ENCODE data around the gene PPP2R1B. TPM values are rescaled to one million over a fixed set of nuclear protein-coding genes. Genes with fewer than 3 reads are reported as not detected.

PPP2R1B gene
- polyA plus RNA-seq, 1 donor (not counting 4 experiments of a cell fraction or from before 2014, with no cell fraction given): 33.6 TPM

DNA sequence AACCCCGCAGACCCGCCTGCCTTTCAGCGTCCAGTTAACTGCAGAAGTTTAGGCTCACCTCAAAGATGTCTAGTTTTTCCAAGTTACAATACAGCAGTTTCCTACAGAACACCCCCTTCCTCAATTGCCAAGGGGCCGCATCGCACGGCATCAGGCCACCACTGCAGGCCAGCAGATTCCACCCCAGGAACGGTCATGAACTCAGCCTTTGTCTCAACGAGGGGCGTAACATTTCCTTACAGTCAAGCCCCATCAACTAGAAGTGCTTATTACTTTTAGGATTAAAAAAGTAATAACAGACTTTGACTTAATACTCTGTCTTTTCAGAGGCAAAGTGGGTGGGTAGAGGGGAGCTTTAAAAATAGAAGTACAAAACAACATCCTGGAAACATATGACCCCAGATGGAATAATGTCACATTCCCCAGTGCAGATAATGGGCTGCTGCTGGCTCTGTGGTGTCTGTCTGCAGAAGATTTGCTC, 36.3 kb downstream of the PPP2R1B start:
- Histone ChIP-seq H3K9me1 (ENCODE audit: control insufficient read depth, extremely low read depth, insufficient read depth, low read length) (no peaks in the 10 kb centered on the region), H3K4me1 (ENCODE audit: control insufficient read depth, extremely low read depth, insufficient read depth, low read length) (peaks cover 21% of the 10 kb centered on the region), H3K4me3 (ENCODE audit: control insufficient read depth in 2 of 3, extremely low read depth in 1 of 3, insufficient read depth in 2 of 3, low read depth in 1 of 3, low read length in 3 of 3) (no peak overlapping the region), H2AFZ (ENCODE audit: control insufficient read depth, low read length) (no peak overlapping the region), H3K4me2 (ENCODE audit: control insufficient read depth, extremely low read depth, insufficient read depth, low read depth, low read length) (no peak overlapping the region), H3K9ac (ENCODE audit: control insufficient read depth, extremely low read depth, insufficient read depth, low read length) (no peak overlapping the region), H3K27me3 (ENCODE audit: control insufficient read depth, extremely low read depth, insufficient read depth, low read length) (no peaks in the 10 kb centered on the region), H4K20me1 (ENCODE audit: control insufficient read depth, extremely low read depth, insufficient read depth, low read length) (no peaks in the 10 kb centered on the region), H3K9me3 (ENCODE audit: control insufficient read depth, low read depth, low read length) (no peaks in the 10 kb centered on the region), H3K79me2 (ENCODE audit: control insufficient read depth, insufficient read depth, low read length) (no peaks in the 10 kb centered on the region), H3K36me3 (ENCODE audit: control insufficient read depth in 2 of 2, extremely low read depth in 1 of 2, insufficient read depth in 2 of 2, low read length in 2 of 2) (peaks cover 0 to 6% of the 10 kb centered on the region in 2 experiments), H3K27ac (ENCODE audit: control insufficient read depth, insufficient read depth, low read length) (no peak overlapping the region)
- dilution Hi-C loops (cut with MboI; ENCODE audit: extremely low pct_ligation_motif_present, low sequenced_read_pairs): no loop called here
- no peak for FAIRE-seq
- no peak for DNase-seq (ENCODE audit: low read depth, low spot score)
- TF ChIP-seq, protein P1, sequence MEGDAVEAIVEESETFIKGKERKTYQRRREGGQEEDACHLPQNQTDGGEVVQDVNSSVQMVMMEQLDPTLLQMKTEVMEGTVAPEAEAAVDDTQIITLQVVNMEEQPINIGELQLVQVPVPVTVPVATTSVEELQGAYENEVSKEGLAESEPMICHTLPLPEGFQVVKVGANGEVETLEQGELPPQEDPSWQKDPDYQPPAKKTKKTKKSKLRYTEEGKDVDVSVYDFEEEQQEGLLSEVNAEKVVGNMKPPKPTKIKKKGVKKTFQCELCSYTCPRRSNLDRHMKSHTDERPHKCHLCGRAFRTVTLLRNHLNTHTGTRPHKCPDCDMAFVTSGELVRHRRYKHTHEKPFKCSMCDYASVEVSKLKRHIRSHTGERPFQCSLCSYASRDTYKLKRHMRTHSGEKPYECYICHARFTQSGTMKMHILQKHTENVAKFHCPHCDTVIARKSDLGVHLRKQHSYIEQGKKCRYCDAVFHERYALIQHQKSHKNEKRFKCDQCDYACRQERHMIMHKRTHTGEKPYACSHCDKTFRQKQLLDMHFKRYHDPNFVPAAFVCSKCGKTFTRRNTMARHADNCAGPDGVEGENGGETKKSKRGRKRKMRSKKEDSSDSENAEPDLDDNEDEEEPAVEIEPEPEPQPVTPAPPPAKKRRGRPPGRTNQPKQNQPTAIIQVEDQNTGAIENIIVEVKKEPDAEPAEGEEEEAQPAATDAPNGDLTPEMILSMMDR (optimal IDR thresholded peaks at IDR 0.05 in 1 of 3, IDR thresholded peaks at IDR 0.05 in 1 of 3, conservative IDR thresholded peaks at IDR 0.05 in 1 of 3; ENCODE audit: extremely low read depth in 1 of 3, insufficient read depth in 2 of 3, low read length in 3 of 3): no peak
- no peak for TF ChIP-seq EZH2 (IDR thresholded peaks at IDR 0.05; ENCODE audit: low read length)

DNA sequence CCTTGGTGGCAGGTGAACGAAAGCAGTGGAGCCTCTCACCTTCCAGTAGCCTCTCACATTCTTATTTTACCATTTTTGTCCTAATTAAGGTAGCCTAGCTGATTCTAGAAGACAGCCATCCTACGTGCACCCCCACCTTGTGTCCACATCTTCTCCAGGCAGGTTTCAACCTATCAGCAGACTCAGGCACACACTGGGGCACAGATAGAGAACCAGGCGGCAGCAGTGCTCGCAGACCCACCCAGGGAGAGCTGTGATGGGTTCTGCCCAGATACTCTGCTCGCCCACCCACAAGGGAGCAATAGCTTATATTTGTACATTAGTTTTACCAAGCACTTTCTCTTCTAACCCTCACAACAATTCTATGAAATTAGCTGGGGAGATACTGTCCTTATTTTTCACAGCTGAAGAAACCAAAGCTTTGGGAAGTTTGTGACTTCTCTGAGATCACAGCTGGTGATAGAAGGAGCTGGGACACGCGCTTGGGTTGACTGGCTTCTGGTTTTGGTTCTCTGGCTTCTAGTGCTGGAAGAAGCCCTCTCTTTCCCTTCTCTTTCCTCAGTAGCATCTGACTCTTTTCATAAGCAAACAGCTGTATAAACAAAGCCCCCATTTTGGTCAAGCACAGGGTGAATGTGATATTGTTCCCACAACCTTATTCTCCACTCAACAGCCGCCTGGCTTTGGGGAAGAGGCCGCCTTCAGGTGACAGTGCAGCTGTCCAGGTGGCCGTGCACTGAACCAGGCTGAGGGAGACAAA, 36.9 kb downstream of the PPP2R1B start:
- Histone ChIP-seq H3K9me3 (ENCODE audit: control insufficient read depth, low read depth, low read length) (no peaks in the 10 kb centered on the region), H3K27me3 (ENCODE audit: control insufficient read depth, extremely low read depth, insufficient read depth, low read length) (no peaks in the 10 kb centered on the region), H3K9me1 (ENCODE audit: control insufficient read depth, extremely low read depth, insufficient read depth, low read length) (no peaks in the 10 kb centered on the region), H3K9ac (ENCODE audit: control insufficient read depth, extremely low read depth, insufficient read depth, low read length) (no peak overlapping the region), H3K79me2 (ENCODE audit: control insufficient read depth, insufficient read depth, low read length) (no peaks in the 10 kb centered on the region), H3K36me3 (ENCODE audit: control insufficient read depth in 2 of 2, extremely low read depth in 1 of 2, insufficient read depth in 2 of 2, low read length in 2 of 2) (peaks cover 2 to 12% of the 10 kb centered on the region in 2 experiments), H3K27ac (ENCODE audit: control insufficient read depth, insufficient read depth, low read length) (no peak overlapping the region), H3K4me3 (ENCODE audit: control insufficient read depth in 2 of 3, extremely low read depth in 1 of 3, insufficient read depth in 2 of 3, low read depth in 1 of 3, low read length in 3 of 3) (no peak overlapping the region), H3K4me1 (ENCODE audit: control insufficient read depth, extremely low read depth, insufficient read depth, low read length) (peaks cover 18% of the 10 kb centered on the region), H3K4me2 (ENCODE audit: control insufficient read depth, extremely low read depth, insufficient read depth, low read depth, low read length) (no peak overlapping the region), H4K20me1 (ENCODE audit: control insufficient read depth, extremely low read depth, insufficient read depth, low read length) (no peaks in the 10 kb centered on the region), H2AFZ (ENCODE audit: control insufficient read depth, low read length) (no peak overlapping the region)
- FAIRE-seq (no peak), DNase-seq (ENCODE audit: low read depth, low spot score) (no peak)
- dilution Hi-C loops (cut with MboI; ENCODE audit: extremely low pct_ligation_motif_present, low sequenced_read_pairs): no loop called here
- TF ChIP-seq EZH2 (IDR thresholded peaks at IDR 0.05; ENCODE audit: low read length): no peak
- TF ChIP-seq, protein P1 (optimal IDR thresholded peaks at IDR 0.05 in 1 of 3, IDR thresholded peaks at IDR 0.05 in 1 of 3, conservative IDR thresholded peaks at IDR 0.05 in 1 of 3; ENCODE audit: extremely low read depth in 1 of 3, insufficient read depth in 2 of 3, low read length in 3 of 3): no peak
